Stimulated activated CD8-positive, alpha-beta memory T cell treated with anti-CD3 and anti-CD28 coated beads, Interleukin-4, amount 100 ng/mL, for 24 hours (primary cell): ENCODE data around the gene FABP1.

Source experiments
- DNase-seq: peaks from one replicate; pipeline ENCODE4 v3.0.0-alpha.2; 2020; ENCODE audit warnings: low read depth

FABP1 gene

DNA sequence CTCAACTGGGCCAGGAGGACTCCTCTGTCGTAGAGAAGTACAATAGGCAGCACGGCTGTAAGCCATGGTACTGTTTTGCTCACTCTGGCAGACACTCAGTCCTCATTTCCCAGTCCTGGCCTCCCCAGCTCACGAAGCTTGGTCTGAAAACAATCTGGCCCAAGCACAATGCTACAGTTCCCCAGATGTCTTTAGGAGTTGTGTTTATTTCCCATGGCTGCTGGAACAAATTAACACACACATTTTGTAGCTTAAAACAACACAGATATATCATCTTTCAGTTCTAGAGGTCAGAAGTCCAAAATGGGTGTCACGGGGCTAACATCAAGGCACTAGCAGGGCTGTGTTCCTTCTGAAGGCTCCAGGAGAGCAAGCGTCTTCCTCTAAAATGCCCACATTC is 13.0 kb downstream of the FABP1 start:
- no peak for DNase-seq

DNA sequence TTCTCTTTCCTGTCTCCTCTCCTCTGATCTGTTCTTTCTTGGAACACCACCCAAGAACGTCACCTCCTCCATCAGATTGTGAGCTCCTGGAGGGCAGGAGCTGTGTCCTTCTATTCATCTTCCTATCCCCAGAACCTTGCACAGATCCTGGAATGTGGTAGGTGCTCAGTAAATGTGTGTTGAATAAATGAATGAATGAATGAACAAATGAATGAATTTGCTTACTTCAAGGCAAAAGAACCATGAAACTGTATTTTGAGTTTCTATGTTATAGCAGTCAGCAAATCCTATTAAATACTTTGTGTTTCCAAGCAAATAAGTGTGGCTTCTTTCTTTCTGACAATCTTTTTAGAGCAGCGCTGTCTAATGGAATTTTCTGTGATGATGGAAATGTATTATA is 14.8 kb downstream of the FABP1 start:
- DNase-seq: no peak

DNA sequence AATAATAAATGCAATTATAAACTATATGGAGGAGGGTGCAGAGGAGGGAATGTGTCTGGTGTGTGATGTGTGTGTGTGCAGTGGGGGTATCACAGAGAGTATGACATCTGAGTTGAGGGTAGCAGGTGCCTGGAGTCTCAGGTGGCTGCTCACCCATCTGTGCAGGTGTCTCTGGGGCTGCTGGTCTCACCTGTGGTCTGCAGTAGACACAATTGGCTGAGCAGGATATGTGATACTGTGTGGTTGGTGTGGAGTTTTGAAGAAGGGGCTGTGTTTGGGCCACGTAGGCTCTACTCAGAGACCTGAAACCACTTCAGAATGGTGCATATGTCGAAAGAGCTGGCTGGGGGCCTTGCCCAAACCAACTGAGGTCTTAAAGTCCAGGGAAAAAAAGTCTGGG is 17.0 kb downstream of the FABP1 start:
- DNase-seq: no peak

DNA sequence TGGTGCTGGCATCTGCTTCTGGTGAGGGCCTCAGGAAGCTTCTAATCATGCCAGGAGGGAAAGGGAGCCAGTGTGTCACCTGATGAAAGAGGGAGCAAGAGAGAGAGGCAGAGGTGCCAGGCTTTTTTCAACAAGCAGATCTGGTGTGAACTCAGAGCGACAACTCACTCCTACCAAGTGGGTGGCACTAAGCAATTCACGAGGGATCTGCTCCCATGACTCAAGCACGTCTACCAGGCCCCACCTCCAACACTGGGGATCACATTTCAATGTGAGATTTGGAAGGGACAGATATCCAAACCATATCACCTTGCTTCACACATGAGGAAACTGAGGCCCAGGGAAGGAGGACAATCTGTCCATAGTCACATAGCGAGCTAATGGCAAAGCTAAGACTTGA is 19.1 kb downstream of the FABP1 start:
- DNase-seq: no peak

DNA sequence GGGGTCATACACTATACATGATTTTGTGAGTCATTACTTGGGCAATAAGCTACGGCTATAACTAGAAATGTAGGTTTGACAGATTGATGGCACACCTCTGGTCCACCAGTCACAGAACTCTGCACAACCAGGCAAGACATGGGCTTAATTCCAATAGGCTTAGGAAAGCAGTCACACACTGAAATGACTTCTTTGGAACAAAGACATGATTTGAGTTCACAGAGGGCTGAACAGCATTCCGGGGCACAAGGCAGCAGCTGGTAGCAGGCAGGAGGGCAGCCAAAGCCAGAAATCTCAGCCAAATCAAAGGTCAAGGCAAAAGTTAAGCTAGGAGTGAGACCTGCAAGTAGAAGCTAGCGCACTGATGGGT is 27.4 kb downstream of the FABP1 start:
- DNase-seq: no peak

DNA sequence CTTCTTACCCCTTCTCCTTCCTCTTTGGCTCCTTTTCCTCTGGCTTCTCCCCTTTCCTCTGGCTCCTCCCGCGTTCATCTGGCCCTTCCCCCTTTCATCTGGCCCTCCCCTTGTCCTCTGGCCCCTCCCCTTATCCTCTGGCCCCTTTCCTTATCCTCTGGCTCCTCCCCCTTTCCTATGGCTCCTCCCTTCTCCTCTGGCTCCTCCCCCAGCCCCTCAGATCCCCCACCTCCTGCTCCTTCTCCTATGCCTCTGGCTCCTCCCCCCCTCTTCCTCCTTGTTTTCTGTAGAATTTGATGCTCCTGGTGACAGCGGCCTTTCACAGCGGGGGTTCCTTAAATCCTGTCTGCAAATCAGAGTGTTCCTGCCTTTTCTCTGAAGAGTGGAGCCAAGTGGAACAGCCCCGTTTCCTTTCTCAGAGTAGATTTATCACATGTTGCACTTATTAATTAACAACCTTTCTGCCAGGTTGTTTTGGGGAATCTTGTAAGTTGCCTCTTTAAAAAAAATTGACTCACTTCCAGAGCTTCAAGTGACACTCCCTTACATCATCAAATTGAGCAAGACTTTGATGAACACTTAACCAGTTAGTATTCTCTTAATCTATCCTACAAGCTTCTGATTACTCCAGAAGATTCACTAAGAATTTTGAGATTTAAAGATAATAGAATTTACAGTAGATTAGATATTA is 27.9 kb downstream of the FABP1 start:
- DNase-seq: no peak

DNA sequence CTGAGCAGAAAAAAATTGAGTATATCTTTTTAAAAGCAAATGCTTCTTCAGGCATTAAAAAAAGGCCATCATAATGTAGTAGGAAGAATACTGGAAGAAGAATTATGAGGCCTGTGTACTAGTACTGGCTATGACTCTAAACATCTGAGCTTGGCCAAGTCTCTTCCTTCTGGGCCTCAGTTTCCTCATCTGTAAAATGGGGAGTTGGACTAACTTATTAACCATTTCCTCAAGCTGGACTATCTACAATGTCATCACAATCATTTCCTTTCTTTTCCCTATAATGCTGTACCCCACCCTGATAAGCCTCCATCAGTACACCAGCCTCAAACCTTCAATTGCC is 29.3 kb downstream of the FABP1 start:
- no peak for DNase-seq

DNA sequence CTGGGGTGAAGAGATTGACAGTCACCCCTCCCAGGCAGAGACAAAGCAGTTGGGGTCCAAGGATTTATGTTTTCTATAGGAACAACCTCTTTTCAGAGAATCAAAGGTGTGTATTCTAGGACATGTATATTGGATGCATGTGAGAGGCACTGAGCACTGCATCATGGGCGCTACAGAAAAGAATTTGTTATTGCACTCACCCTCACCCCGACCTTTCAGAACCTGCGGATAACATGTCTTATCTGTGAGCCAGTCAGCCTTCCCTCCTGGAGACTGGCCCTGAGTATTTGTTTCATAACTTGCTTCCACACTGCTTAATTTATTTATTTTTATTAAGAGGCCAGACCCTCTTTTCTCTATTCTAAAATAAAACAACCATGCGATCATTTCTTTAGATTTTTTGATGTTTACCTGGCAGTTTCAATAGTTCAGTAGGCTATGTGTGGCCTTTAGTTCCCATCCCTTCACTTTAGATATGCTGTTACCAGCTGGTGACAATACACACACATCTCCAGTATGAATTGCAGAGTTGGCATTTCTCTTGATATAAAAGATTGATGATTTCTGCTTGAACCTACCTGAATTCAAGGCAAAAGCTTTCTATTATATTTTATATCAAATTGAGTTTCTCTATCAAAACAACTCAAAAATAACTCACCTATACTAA is 29.8 kb downstream of the FABP1 start:
- DNase-seq: no peak

DNA sequence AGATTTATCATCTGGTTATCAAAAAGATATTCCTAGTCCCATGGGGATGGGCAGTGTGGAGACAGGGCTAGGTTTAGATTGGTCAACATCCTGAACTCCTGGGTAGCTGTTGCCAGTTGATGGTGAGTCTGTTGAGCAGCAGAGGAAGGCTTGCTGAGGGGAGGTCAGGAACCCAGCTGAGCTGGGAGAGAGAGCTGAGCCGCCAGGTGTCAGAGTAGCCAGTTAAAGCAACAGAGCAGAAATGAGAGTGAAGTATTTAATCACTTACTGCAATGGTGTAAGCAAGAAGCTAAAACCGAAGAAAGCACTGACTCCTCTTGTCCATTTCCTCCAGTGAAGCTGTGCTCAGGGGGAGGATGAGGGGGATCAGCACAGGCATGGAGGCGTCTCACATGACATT is 30.7 kb downstream of the FABP1 start:
- no peak for DNase-seq

DNA sequence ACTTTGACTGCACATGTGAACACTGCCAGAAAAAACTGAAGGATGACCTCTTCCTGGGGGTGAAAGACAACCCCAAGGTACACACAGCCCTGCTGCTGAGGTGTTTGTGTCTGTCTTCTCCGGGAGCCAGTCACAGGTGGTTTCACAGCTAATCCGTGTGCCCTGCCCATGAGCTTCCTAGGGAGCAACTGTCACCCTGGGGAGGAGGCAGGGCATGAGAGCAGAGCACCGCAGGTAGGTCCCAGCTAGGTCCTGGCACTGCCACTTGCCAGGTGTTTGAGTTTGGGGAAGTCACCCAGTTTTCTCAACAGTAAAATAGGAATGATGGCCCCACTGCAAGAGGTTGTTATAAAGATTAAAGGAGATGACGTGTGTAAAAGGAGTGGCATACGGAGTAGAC is 31.2 kb downstream of the FABP1 start:
- no peak for DNase-seq

DNA sequence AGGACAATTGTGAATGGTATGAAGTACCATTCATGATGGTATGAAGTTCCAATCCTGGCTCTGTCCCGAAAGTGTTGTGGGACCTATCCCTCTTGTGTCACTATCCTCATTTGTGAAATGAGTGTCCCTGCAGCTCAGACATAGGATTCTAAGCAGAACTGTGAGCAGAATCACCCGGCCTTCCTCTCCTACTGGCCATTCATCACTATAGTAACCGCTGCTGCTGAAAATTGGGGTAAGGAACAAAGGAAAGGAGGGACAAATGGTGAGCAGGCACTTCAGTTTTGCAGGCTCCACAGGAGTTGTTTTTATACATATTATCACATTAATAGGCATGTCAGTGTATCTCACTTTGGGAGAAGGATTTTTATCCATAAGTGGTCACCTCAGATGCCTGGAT is 32.8 kb downstream of the FABP1 start:
- no peak for DNase-seq

DNA sequence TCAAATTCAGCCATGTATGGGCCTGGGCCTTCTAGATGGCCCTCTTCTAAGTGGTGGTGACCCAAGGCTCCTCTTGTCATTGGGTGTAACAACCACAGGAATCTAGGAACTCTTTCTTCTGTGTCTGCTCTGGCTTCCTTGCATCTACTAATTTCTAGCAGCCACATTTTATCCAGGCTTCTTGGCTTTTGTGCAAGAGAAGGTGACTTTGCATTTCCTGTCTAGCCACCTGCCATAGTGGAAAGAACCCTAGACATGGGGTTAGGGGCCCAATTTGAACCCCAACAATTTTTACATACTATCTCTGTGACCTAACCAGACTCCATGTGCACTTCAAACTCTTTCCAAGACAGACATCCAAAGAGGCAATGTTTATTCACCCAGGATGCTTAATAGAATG is 35.1 kb downstream of the FABP1 start:
- DNase-seq: no peak

DNA sequence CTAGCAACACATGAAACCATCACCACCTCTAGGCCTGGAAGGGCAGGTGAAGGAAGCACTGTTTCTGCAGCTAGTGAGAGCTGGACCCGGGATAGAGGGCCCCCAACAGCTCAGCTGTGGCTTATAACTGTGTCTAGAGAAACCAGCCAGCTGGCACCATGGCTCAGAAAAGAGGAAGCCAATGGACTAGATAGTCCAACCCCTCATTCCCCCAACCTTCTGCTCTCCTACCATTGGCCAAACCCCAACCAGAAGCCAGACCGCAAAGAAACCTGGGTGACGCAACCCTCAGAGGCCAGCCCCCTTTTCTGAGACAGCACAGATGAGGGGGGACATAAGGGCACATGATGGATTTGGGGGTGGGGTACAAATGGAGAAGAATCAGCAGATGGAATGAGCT is 35.9 kb downstream of the FABP1 start:
- no peak for DNase-seq

DNA sequence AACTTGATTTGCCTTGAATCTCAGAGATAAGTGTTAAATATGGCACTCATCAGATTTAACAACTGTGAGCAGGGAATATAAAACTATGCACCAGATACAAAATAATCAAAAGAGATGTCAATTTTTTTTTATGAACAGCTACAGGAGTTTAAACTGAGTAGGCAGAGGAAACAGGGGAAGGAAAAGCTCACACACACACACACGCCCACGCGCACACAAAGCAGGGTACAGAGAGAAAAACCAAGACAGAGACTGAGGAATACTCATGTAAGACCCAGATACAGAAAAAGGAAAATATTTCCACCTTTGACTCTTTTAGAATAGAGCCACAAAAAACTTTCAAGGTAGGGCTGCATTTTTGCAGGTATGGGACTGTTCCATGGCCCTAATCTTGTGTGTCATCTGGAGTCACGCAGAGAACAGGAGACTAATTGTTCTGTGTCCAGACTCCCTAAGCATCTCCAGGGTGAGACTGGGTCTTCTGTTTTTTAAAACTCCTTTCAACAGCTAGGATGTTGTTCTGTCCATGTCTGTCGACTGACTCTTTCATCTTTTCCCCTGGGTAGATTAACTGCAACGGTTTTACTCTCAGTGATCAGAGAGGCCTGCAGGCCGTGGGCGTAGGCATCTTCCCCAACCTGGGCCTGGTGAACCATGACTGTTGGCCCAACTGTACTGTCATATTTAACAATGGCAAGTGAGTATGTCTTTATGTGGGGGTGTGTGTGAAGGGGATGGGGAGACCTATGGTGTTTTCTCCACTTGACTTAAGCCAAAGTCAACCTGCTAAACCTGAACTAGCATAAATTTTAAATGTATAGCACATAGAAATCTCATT is 37.2 kb downstream of the FABP1 start:
- peak; percentile 4 for DNase-seq

DNA sequence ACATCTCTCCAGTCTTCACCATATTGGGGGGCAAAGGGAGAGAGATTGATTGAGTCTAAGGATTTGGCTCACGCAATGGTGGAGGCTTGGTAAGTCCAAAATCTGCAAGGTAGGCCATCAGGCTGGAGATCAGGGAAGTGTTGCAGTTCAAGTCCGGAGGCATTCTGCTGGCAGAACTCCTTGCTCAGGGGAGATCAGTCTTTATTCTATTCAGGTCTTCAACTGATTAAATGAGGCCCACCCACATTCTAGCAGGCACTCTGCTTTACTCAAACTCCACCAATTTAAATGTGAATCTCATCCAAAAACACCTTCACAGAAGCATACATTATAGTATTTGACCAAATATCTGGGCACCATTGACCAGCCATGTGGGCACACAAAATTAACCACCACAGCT is 38.9 kb downstream of the FABP1 start:
- DNase-seq: no peak

DNA sequence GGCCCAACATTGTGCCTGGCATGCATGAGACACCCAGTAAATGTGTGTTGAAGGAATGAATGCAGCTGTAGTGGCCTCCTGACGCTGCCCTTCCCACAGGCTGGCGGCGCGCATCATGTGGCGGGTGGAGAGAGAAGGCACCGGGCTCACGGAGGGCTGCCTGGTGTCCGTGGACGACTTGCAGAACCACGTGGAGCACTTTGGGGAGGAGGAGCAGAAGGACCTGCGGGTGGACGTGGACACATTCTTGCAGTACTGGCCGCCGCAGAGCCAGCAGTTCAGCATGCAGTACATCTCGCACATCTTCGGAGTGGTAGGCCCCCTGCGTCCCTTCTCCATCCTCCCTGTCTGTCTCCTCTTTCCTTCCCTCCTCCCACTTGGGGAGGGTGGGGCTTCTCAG is 40.1 kb downstream of the FABP1 start:
- DNase-seq: no peak

DNA sequence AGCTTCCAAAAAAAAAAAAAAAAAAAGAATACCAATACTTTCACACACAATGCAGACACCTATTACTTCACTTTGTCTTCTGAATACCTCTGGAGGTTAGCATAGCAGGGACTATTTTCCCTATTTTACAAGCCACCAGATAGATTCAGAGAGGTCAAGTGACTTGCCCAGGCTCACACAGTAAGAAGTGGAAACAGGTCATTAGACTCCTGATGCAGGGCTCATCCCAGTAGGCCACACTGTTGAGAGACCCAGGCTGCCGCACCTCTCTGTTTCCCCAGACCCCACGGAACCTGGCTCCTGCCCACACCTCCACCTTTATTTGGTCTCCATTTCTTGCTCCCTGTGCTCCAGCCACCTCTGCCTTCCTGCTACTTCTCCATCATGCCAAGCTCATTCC is 40.8 kb downstream of the FABP1 start:
- no peak for DNase-seq

DNA sequence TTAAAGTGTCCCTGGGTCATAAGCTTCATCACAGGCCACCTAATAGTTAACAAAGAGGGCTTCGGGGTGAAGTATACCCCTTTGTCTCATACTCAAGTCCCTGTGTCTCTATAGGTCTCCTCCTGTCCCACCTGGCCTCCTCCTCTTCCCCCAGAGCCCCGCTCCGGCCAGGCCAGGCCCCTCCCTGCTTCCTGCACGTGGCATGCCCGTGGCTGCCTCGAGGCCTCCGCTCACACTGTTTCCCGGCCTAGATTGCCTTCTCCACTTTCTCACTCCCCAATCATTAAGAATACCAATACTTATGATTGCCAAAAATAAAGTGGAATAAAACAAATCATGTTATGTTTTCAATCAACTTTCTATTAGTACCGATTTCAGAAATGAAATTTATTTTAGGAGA is 41.5 kb downstream of the FABP1 start:
- no peak for DNase-seq

DNA sequence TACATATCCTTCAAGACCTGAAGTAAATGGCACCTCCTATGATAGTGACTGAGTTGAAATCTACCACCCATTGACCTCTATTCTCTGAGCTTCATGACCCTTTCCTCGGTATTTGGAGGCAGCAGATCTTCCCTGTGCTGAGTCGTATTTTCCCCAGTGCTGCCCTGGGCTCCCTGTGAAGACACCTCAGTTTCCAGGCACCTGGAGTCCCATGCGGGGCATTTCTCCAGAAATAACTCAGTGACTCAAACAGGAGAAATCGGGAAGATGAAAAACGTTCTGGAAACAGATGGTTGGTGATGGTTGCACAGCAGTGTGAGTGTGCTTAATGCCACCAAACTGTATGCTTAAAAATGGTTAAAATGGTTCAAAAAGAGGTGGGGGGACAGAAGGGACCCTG is 42.3 kb downstream of the FABP1 start:
- DNase-seq: no peak

DNA sequence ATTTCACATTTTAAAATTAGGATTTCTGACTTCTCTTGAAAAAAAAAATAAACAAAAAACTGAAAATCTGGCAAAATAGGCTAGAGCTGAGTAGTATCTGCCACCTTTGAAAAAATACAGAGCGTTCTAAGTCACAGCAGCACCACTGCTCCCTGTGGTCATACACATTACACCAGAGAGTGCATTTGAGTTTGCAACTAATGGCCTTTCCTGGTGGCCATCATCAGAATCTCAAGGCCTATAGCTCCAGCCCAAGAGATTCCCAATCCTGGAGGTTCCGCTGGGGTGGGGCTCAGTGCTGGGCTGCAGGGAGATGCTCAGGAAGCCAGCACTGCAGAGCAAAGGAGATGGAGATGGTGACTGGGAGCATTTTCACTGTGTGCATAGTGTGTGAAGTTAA is 42.8 kb downstream of the FABP1 start:
- no peak for DNase-seq

DNA sequence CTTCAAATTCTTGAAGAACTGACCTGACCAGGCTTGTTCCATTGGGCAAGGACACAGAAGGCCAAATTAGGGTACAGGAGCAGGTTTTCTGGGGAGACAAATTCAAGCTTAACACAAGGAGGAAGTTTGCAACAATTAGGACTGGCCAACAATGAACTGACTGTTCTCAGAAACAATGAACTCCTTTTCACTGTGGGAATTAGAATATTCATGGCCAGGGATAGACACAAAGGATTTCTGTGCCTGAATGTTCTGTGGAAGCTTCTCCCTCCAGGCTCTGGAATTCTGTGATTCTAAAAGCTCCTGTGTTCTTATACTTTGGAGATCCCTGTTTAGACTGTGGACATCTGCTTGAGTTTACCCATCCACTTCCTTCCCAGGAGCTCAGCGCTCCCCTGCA is 45.1 kb downstream of the FABP1 start:
- no peak for DNase-seq

DNA sequence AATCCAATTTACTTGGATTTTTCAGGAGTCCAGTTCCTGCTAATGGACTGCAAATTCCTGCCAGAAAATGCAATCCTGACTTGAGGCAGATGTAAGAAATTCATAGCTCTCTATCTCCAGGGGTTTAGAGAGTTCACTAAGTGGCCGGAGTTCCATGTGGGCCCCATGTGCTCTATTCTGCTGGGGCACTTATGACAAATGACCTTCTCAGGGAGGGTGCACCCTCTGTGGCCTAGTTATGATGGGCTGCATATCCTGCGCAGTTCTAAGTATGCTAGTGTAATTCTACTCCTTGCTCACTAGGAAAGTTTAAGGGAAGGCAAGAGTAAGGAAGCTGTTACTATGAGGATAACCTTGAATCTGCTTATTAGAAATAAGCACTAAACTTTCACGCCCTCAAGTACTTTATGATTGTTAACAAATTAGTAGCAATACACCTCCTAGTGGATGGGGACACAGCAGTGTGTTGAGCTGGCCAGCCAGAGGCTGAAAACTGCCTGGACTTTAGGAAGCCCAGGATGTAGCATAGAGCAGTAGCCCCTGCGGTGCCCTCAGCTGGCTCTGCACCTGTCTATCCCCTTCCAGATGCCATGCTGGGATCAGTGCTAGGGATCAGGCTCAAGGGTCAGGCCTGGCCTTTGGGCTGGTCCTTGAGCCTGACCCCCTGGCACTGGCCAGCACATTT is 45.8 kb downstream of the FABP1 start:
- DNase-seq: no peak

DNA sequence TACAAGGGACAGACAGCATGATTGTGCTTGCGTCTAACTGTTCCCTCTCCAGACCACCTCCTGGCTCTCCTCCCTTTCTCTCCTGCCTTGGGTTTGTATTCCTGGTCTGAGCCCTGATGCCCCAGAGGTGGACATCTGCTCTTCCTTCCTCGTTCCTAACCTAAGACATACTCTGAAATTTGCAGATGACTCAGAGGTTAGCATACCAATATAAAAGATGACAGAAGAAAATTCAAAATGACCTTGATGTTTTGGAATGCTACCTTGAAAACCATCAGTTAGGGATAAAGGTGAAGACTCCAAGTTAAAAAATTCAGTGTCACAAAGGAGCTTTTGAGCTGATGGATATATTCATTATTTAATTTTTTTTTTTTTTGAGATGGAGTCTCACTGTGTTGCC is 47.3 kb downstream of the FABP1 start:
- DNase-seq: no peak
